Lung (tissue), 12 donors: ENCODE results near the gene CELA3B. TPM values are rescaled to one million over a fixed set of nuclear protein-coding genes. Genes with fewer than 3 reads are reported as not detected.
"Not testable (repeated sequence)": the region's sequence is repeated elsewhere in the genome, so short reads cannot be mapped to it uniquely, and the experiment has no call there.

Experiments used
- ATAC-seq: fragments of 200-7000 bp; cut with Tn5 transposase; one replicate; pipeline ENCODE4 v1.9.1; 2020; ENCODE audit warnings: moderate number of reproducible peaks; ENCODE audit not compliant: insufficient read depth, low FRiP score
- DNase-seq, 3 donors: peaks; one replicate each; pipeline ENCODE4 v3.0.0-alpha.2; 2013 to 2017
- H3K27ac ChIP-seq, 2 donors: one replicate each; pipeline ENCODE4 v1.5.1; 2013; ENCODE audit warnings: mild to moderate bottlenecking in 2 of 2, moderate library complexity in 2 of 2, control low read depth in 1 of 2, inconsistent platforms in 1 of 2, low read depth in 1 of 2, low read length in 1 of 2
- H3K27me3 ChIP-seq, 3 donors: one replicate each; pipeline ENCODE4 v1.5.1; 2013; ENCODE audit warnings: low read length in 2 of 3; ENCODE audit not compliant: control insufficient read depth in 3 of 3, insufficient read depth in 3 of 3
- H3K36me3 ChIP-seq, 4 donors: one replicate each; pipeline ENCODE4 v1.5.1; 2013; ENCODE audit warnings: low read length in 4 of 4, mild to moderate bottlenecking in 1 of 4, moderate library complexity in 1 of 4; ENCODE audit not compliant: control insufficient read depth in 4 of 4, insufficient read depth in 4 of 4
- H3K4me1 ChIP-seq, 5 donors: one replicate each; pipeline ENCODE4 v1.5.1; 2013; ENCODE audit warnings: low read length in 5 of 5, mild to moderate bottlenecking in 2 of 5, moderate library complexity in 1 of 5; ENCODE audit not compliant: control insufficient read depth in 5 of 5, insufficient read depth in 5 of 5
- H3K4me3 ChIP-seq: one replicate; pipeline ENCODE4 v1.5.1; 2013; ENCODE audit warnings: mild to moderate bottlenecking, control low read depth, moderate library complexity
- H3K9ac ChIP-seq, 2 donors: one replicate each; pipeline ENCODE4 v1.5.1; 2013; ENCODE audit warnings: low read length in 2 of 2, control low read depth in 1 of 2; ENCODE audit not compliant: insufficient read depth in 1 of 2
- H3K9me3 ChIP-seq, 4 donors: one replicate each; pipeline ENCODE4 v1.5.1; 2013; ENCODE audit warnings: low read length in 3 of 4, mild to moderate bottlenecking in 1 of 4, moderate library complexity in 1 of 4; ENCODE audit not compliant: control insufficient read depth in 4 of 4, insufficient read depth in 3 of 4
- CTCF ChIP-seq: IDR thresholded peaks from 2 replicates; pipeline ENCODE4 v1.5.1; 2012; ENCODE audit warnings: mild to moderate bottlenecking; ENCODE audit errors: control extremely low read depth, extremely low read depth
- WGBS, 2 donors: extraction: QIAGEN DNeasy Blood & Tissue Kit; methylation state at CpG; one replicate each; pipeline ENCODE4 v1.1.7; 2013; 5-methylcytosine and 5-hydroxymethylcytosine counted together
- polyA plus RNA-seq, 2 donors: library from polyadenylated mRNA; stranded (reverse); fragments of 200-250 nt; gene quantifications; one replicate each; pipeline ENCODE4 v1.2.1, GENCODE V29; 2013
- total RNA-seq, 2 donors: library from RNA; depleted of rRNA in 1 of 2; stranded (reverse); fragments of >200 nt in 1 of 2; gene quantifications; one replicate each; pipeline ENCODE4 v1.2.1, GENCODE V29; 2014 to 2021
- donor health status: control.
- donor health status: control.
- donor health status: Bipolar disorder and iron deficiency.
- donor health status: healthy.
- donor health status: DM: yes; HTN: yes; CAD: no.

The CELA3B gene
- total and polyA plus RNA-seq, 4 donors, result 0.18 to 6.7 (median 0.37) TPM; not detected in 1

- Histone ChIP-seq H3K27ac (no peak overlapping the region), H3K9me3 (no peaks in the 10 kb centered on the region), H3K4me3 (no peak overlapping the region), H3K27me3 (no peaks in the 10 kb centered on the region), H3K4me1 (peaks cover 0 to 2% (median 0%) of the 10 kb centered on the region in 5 donors), H3K9ac (no peak overlapping the region), H3K36me3 (no peaks in the 10 kb centered on the region)
- no peak for ATAC-seq
- DNase-seq, result no peak
- TF ChIP-seq CTCF, result no peak
- WGBS, 2 donors, result 87 to 92% methylated on average over 15 of the region's 15 CpGs
Measured at GRCh38 chr1:21966247-21967000, 10.4 kb upstream of the CELA3B start.

GRCh38 chr1:21967216-21967615, 9.6 kb upstream of the CELA3B start:
- not testable (repeated sequence) for H3K27me3 ChIP-seq, H3K9ac ChIP-seq, H3K4me1 ChIP-seq, H3K36me3 ChIP-seq, H3K9me3 ChIP-seq, H3K4me3 ChIP-seq, ATAC-seq, DNase-seq, H3K27ac ChIP-seq
- WGBS, 2 donors, result 89 to 95% methylated on average over 6 of the region's 6 CpGs

DNA sequence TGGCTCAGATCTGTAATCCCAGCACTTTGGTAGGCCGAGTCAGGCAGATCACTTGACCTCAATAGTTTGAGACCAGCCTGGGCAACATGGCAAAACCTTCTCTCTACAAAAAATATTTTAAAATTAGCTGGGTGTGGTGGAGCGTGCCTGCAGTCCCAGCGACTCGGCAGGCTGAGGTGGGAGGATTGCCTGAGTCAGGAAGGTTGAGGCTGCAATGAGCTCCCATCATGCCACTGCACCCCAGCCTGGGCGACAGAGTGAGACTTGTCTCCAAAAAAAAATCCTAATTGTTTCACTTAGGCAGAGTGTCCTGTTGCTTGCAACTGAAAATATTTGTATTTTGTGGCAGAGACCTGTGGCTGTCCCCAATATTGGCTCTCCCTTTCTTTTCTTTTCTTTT, 7.8 kb upstream of the CELA3B start:
- not testable (repeated sequence) for H3K36me3 ChIP-seq, H3K4me3 ChIP-seq, H3K27ac ChIP-seq, H3K9ac ChIP-seq, DNase-seq, ATAC-seq, H3K9me3 ChIP-seq, H3K27me3 ChIP-seq, H3K4me1 ChIP-seq
- WGBS, 2 donors, result 64 to 80% methylated on average over 5 of the region's 5 CpGs

DNA sequence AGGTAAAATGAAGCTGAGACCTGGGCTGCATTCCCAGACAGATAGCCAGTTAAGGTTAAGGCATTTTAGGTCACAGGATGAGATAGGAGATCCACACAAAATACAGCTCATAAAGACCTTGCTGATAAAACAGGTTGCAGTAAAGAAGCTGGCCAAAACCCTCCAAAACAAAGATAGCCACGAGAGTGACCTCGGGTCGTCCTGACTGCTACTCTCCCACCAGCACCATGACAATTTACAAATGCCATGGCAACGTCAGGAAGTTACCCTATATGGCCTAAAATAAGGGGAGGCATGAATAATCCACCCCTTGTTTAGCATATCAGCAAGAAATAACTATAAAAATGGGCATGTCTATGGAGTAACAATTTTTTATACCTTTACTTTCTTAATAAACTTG, 6.3 kb upstream of the CELA3B start:
- H3K9me3 ChIP-seq, H3K36me3 ChIP-seq, H3K27ac ChIP-seq, ATAC-seq, DNase-seq, H3K4me3 ChIP-seq, H3K27me3 ChIP-seq, H3K4me1 ChIP-seq, H3K9ac ChIP-seq: not testable (repeated sequence)
- WGBS, 2 donors, result 62 to 70% methylated on average over 4 of the region's 4 CpGs

GRCh38 chr1:21972973-21973441, 3.8 kb upstream of the CELA3B start:
- H3K9ac ChIP-seq, H3K27ac ChIP-seq, H3K27me3 ChIP-seq, H3K9me3 ChIP-seq, ATAC-seq, H3K4me3 ChIP-seq, H3K36me3 ChIP-seq, DNase-seq, H3K4me1 ChIP-seq: not testable (repeated sequence)
- WGBS, 2 donors, result 55 to 58% methylated on average over 2 of the region's 2 CpGs

- H3K4me3 ChIP-seq, H3K27me3 ChIP-seq, H3K36me3 ChIP-seq, H3K9me3 ChIP-seq, H3K9ac ChIP-seq, ATAC-seq, H3K4me1 ChIP-seq, DNase-seq, H3K27ac ChIP-seq: not testable (repeated sequence)
- WGBS, 2 donors, result 91 to 95% methylated on average over 7 to 8 of the region's 8 CpGs
Measured at GRCh38 chr1:21973948-21974347, 2.9 kb upstream of the CELA3B start.

- peak in 1 of 3 donors; percentile 51 for DNase-seq
- peak; percentile 11 for ATAC-seq
- not testable (repeated sequence) for H3K9ac ChIP-seq, H3K27me3 ChIP-seq, H3K9me3 ChIP-seq, H3K4me3 ChIP-seq, H3K4me1 ChIP-seq, H3K27ac ChIP-seq, H3K36me3 ChIP-seq
- 49 to 85% methylated on average over 6 of the region's 6 CpGs for WGBS, 2 donors
Measured at GRCh38 chr1:21974699-21975098, 2.1 kb upstream of the CELA3B start.
